NCI-H524 (cell line): ENCODE results near the gene HIBADH.

Source experiments
- DNase-seq, 2 experiments: peaks; one replicate each; lab custom pipeline; 2025; lab: John Stamatoyannopoulos, UW

Gene HIBADH

DNA sequence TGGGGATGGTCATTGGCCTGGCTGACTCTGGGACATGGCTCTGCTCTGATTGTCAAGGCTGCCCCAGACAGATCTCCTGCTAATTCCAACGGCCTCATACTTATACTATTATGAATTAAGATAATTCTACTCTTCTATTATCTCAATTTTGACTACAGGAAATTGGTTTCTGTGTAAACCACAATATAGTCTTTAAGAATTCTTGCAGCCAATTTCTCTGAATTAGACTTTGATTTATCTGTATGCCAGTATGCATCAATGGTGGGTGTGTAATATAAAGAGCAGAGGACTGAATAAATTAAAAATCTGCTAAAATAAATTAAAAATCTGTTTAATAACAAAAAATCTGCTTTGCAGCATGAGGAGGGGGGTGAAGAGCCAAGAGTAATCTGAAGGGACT is 27.0 kb downstream of the HIBADH start:
- no peak for DNase-seq

DNA sequence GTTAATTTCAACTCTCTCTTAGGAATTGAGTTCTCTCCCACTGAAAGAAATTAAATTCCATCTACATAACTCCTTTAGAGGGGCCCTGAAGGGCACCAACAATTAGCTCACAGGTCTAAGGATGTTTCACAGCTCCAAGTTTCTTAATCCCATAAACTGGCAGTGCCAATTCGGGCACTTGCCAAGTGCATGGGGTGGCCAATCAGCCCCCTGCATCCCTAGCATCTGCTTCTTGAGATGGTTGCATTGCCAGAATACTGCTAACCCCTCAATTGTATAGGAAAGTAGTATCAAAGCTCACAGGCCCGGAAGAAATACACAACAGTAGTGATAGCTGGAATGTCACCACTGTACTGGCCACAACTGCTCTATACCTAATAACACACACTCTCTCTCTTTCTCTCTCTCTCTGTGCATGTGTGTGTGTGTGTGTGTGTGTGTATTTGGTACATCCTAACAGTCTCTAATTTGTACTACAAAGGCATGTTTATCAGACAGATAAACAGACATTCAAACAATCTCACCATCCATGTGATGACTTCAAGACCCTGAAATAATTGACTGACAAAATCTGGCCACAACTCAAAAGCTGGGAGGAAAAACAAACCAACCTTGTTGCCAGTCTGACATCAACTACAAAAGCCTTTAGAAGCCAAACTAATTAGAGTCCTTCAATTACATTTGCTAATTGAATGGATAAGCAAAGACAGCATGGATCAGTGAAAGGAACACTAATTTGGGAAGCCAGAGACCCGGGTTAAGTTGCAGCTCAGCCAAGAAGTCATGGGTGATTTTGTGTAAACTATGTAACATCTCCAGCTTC is 27.8 kb downstream of the HIBADH start:
- no peak for DNase-seq

DNA sequence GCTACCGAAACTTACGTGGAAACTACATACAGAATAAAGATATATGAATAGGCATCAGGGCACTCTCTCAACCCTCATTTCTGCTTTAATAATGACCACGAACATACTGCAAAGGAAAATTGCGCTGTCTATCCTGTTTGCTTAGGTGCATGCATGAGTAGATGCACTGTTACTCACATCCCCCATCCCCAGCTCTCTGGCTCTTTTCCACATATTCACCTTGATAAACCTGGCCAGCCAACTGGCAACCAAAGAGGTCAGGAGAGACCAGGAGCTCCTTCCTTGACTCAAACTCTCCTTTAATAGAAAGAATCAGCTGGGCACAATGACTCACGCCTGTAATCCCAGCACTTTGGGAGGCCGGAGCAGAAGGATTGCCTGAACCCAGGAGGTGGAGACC is 29.6 kb downstream of the HIBADH start:
- no peak for DNase-seq

DNA sequence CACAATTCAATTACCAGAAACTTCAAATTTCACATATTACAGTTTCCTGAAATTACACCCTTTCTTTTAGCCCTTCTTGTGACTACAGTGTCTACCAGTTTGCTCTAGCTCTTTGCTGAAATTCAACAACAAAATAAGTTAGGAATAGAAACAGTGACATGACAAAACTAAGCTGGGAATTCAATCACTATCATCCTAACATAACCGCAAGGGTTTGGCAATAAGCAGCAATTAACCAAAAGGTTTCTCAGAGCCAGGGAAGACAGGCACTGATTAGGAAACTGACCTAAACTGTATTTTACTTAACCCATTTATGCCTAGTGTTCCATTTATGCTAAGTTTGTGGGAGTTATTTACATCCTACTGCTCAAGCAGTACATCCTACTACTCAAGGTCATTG is 31.3 kb downstream of the HIBADH start:
- DNase-seq, result no peak

DNA sequence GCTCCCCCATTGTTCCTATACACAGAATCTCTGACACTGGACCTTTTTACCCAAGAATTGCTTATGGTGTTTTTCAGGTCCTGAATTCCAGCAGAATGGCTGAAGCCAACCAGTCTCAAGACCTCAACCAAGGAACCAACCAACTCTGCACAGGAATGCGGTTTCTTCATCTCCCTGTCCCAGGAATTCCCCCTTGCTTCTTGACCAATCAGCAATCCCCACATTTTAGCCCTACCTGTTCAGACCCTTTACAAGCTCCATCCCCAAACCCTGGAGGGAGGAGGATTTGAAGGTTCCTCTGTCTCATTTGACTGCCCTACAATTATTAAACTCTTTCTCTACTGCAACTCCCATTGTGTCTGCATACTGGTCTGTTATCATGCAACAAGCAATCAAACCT is 35.5 kb downstream of the HIBADH start:
- no peak for DNase-seq

DNA sequence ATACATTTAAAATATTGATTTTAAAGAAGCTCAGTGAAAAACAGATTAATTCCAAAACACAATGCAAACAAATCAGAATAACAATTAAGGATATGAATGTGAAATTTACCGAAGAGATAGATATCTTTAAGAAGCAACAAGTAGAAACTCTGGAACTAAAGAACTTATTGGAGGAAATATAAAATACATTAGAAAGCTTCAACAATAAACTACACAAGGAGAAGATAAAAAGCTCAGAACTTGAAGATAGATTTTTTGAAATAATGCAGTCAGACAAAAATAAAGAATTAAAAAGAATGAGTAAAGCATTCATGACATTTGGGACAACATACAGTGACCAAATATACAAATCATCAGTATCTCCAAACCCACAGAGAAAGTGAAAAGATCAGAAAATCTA is 43.2 kb downstream of the HIBADH start:
- no peak for DNase-seq

DNA sequence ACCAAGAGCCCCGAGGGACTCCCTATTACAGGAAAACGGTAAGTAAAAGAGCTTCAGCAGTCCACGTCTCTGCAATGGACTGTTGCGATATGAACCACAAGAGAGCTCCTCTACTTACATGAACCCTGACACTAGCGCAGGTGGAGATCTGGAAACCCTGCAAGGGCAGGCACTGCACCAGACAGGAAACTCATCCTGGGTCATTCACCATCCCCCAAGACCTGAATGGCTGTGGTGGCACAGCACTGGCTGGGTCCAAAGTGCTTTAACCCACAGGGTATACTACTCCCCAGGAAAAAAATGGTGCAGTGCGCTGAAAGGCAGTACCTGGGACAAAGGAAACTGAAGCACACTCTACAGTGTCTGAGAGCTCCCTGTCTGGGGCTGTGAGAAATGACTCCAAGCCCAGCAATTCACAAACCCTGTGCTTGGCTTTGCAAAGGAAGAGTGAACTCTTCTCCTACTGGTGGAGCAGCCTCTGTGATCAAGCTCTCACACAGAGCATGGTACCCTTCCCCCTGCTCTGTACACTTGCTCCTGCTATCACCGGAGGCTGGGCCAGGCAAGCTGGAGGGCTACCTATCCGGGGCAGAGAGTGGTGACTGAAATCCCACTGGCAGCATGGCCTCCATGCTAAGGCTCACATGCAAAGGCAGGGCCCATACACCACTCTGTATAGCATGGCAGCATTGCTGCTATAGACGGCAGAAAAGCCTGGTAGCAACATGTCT is 44.9 kb downstream of the HIBADH start:
- DNase-seq, result no peak

DNA sequence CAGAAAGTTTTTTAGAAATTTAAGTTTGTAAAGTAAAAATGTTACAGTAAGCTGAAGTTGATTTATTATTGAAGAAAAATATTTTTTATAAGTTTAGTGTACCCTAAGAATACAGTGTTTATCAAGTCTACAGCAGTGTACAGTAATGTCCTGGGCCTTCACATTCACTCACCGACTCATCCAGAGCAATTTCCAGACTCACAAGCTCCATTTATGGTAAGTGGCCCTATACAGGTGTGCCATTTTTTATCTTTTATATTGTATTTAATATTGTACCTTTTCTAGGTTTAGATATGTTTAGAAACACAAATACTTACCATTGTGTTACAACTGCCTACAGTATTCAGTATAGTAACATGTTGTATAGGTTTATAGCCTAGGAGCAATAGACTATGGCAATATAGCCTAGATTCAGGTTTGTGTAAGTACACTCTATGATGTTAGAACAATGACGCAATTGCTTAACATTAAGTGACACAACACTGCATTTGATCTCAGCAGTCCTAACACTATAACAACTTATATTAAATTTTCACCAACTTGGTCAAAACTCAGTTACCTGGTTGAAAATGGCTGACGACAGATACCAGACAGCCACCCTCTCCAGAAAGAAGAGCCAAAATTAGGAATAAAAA is 45.7 kb downstream of the HIBADH start:
- DNase-seq, result no peak

DNA sequence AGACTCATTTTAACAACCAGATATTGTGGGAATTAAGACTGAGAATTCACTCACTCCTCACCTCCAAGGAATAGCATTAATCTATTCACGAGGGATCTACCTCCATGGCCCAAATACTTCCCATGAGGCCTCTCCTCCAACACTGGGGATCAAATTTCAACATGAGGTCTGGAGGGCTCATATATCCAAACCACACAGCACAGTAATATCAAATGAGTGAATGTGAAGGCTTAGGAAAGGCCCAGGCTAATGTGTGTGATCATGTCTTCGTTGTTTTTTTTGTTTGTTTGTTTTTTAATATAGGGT is 46.5 kb downstream of the HIBADH start:
- DNase-seq, result no peak

DNA sequence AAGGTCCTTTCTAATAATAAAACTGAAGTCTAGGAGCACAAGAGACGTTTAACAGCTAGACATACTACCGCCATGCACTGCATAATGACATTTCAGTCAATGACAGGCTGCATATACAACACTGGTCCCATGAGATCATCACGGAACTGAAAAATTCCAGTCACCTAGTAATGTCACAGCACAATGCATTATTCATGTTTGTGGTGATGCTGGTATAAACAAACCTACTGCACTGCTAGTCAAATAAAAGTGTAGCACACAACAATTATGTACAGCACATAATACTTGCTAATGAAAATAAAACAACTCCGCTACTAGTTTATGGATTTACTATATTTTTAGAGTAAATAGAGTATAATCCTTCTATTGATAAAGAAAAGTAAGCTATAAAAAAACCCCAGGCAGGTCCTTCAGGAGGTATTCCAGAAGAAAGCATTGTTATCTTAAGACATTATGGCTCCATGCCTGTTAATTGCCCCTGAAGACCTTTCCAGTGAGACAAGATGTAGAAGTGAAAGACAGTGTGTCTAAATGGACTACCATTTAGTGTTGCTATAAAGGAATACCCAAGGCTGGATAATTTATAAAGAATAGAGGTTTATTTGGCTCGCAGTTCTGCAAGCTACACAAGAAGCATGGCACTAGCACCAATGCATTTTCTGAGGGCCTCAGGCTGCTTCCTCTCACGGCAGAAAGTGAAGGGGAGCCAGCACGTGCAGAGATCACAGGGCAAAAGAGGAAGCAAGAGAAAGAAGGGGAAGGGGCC is 47.1 kb downstream of the HIBADH start:
- no peak for DNase-seq

DNA sequence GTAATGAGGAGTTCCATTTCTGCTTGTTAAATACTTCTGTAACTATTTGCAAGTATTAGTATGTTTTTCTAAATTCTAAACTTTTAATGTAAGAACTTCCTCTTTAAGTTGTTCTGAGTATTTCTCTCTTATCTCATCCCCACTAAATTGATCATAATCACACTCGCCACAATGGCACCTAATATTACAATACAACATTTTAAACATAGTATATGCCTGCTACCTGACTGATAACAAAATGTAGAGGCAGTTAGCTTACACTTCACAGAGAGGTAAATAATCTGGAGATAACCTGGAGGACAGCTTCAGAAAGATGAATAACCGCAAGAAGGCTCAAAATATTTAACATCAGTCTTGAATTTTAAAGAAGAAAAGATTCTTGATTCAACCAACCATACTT is 48.6 kb downstream of the HIBADH start:
- DNase-seq, result no peak

DNA sequence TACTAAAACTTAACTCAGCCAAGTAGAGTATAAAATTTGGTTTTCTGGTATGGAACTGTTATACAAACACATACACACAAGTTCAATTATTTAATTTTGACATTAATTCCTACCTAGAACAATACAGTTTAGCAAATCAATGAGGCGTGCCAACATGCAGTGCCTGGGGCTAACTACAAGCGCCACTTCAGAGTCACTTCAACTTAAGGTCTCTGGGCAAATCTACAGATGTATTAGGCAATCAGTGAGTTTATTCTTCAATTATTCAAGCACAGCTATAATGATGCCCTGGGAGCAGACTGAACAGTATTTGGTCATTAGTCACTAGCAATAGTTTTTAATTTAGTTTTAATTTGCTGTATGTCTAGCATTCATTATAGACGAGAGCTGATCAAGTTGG is 51.6 kb downstream of the HIBADH start:
- DNase-seq, result no peak

DNA sequence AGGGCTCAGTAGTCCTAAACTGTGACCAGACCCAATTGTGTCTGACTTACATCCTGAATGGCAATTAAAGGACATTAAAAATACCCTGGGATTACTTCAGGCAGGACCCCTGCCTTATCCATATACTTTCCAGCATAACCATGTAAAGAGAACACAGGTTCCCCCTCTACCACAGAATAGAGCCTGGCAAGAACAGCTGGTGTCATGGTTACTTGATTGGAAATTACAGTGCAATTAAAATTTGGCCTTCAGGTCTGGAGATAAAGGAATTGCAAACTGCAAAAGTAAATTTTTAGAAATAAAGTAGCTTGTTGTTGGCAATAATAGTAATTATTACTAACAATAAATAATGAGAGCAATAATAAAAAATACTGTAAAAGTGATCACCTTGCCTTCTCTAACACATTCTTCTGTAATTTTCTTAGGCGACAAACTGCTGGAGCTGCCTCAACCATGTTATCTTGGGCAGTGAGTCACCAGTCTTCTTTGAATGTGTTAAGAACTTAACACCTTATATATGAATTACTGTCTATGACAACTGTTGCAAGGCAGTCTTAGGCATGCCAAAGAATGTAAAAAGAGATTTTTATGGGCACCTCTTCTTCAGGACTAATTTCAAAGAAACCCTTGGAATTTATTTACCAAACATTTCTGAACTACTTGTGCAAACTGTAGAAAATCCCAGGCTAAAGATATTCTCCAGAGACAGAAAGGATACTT is 53.7 kb downstream of the HIBADH start:
- no peak for DNase-seq

DNA sequence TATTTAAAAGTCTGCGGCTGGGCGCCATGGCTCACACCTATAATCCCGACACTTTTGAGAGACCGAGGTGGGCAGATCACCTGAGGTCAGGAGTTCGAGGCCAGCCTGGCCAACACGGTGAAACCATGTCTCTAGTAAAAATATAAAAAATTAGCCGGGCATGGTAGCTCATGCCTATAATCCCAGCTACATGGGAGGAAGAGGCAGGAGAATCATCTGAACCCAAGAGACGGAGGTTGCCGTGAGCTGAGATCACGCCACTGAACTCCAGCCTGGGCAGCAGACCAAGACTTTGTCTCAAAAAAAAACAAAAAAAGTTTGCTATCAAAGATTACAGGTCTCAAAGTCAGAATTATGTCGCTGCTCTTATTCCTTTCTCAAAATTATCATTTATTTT is 55.5 kb downstream of the HIBADH start:
- no peak for DNase-seq

DNA sequence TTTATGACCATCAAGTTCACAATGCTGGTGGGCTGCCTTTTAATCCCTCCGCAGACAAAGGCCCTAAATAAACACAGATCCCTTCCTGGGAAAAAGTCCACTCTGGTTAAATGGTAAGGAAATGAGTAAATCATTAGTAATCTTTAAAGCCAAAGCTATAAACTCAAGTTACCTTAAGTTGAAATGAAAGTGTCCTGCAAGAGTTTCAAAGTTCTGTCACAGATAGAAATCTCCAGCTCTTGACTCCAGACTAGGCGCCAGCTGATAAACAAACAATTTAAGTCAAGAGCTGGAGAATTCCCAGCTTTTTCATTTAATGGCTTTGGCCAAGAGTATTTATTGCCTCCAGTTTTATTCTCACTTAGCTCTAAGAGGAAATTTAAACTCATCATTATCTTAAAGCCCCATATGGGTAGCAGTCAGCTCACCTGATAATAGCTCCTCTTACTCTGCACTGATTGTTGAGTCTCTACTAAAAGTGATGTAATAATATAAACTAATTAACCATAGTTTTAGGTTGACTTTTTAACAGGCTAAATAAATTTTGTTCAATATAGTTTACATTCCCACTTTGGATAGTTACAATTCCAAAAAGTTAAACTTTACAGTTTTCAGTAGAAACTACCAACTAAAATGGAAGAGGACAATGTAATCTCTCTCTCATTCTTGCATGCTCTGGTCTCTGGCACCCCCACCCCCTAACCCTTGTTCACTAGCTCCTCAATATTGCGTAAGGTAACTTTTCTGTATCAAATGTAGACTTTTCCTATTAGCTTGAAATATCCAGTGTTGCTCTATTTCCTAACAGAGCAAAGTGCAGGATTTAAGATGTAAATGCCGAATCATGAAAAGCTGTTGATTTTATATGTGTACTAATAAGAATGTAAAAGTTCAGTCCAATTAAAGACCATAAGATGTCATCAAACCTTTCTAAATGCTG is 56.1 kb downstream of the HIBADH start:
- peak in 1 of 2 experiments; percentile 29 for DNase-seq

DNA sequence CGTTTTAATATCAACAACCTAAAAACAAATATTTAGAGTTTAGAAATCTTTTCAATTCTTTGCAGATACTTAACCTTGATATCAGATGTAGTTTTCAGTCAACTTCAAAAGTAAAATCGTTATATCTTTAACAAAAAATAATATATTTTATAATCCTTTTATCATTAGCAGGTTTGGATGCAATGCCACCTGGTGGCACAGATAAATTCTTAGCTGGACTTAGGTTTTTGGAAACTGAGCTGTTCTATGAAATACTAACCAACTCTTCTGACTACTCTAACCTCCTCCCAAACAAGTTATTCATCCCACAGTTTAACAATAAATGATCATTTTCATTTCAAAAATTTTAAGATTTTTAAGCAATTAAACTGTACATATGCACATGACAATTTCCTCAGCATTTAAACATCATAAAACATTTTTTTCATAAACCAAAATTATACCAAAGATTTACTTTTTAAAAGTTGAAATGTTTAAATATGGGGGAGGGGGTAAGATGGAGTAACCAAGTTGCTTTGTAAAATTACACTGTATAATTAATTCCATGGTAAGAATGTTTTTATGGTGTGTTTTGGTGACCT is 56.9 kb downstream of the HIBADH start:
- DNase-seq, result peak in 1 of 2 experiments; percentile 26

DNA sequence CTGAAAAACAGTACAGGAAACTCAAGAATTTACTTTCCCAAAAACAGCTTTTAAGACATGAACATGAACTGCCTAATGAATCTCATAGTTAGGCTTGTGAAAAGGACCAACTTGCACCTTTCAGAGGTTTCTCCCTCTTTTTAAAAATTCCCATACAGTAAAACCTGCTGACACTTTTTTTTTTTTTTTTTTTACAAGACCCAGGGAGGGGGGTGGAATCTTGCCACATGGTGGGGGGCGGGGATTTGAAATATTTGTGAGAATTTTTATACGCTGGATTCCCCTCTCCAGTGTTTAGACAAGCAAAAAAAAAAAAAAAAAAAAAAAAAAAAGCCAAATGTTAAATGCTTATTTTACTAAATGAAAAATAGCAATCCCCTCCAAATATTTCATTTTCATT is 57.4 kb downstream of the HIBADH start:
- no peak for DNase-seq

DNA sequence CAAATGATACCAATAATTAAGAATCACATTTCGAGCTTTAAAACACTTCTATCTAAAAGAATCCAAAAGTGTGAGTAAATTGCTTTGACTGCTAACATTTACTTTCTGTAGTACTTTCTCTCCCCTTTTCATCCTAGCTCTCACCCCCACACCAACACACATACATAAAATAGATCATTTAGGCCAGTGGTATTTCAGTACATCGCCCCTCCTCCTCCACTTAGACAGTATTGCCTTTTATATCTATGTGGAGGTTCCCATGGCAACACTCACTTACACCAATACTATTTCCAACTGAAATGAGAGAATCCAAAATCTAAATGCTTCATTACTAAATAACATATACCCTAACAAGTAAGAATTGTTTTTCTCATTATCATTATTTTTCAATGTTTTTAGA is 58.9 kb downstream of the HIBADH start:
- DNase-seq, result no peak

DNA sequence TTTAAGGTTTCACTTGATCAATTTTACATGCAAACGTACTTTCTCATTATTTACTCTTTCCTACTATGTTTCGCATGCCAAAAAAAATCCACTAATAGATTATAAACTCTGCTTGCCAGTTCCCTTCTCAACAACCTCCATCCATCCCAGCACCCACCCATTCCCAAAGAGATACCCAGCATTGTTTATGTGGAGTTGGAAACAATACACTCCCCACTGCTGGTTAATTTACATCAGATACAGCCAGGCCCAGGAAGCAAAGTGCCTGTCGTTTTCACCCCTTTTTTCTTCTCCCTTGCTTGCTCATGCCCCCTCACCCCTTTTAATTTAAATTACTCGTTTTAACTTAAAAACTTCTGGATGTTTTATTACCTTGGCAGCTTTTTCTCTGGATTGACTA is 59.9 kb downstream of the HIBADH start:
- DNase-seq, result no peak

DNA sequence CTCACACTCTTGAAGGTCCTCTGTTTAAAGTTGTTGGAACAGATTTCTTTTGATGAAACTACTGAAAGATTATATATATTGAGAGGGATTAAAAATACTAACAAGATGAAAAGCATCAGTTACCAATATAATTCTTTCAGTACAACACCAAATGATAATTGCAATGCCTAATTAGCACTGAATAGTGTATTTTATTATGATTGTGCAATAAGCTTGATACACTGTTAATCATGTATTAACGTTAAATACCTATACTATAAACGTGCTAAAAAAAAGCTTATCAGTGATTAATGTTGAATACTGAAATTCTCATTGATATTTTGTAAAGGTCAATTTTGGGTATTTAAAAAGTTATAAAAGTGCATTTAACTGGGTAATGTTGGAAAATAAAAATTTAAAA is 61.5 kb downstream of the HIBADH start:
- DNase-seq, result no peak
